GM18498 (cell line): ENCODE data around the gene UBL5.
"Not testable (repeated sequence)": the region's sequence is repeated elsewhere in the genome, so short reads cannot be mapped to it uniquely, and the experiment has no call there.

ENCODE experiments used
- ATAC-seq: cut with Tn5 transposase; IDR thresholded peaks from one replicate; pipeline ENCODE4 v1.9.1; 2021; ENCODE audit warnings: mild to moderate bottlenecking, moderate library complexity; ENCODE audit not compliant: unreplicated experiment

UBL5 gene

DNA sequence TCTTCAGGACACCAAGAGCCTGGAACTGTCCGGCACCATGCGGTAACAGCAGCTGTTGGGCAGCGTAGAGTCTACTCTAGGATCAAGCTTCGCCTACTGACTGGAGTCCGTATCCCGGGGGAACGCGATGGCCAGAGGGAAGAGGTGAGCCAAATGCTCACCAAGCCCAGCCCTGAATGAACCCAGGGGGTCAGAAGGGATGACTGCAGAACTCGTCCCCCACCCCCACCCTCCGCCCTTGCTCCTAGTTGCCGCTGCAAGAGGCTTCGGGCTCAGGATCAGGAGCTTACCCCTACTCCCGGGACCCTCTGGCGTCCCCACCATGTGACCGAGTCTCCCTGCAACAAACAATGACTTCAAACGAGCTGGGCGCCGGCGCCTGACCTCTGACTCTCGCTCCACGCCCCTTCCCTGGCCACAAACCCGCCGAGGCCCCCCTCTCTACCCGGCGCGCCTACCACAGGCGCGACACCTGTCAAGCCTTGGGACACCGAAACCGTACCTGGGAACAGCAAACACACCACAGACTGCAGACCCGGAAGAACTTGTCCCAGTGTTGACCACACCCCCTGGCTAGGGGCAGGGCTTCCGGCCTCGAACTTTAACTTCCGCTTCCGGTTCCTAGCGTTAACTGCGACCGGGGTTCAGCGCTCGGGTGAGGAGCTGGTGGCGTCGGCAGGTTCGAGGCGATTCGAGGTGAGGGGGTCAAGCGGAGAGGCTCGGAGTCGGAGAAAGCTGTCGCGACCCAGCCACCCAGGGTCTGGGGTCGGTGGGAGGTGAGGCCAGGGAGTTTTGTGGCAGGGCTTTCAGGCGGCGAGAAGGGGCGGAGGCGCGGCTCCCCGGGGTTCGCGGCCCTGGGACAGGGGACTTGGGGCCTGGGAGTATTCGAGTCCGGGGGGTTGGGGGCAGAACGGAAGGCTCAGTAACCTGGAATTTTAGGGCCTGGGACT lies at the start of gene UBL5:
TSS of gene UBL5 (plus strand) at position 630 of the 950 bp plus-strand sequence. CDS start 420 bp downstream, outside the sequence.
- ATAC-seq: peak; percentile 89

- no peak for ATAC-seq
Measured at GRCh38 chr19:9782338-9782737, 45.4 kb upstream of the UBL5 start.

GRCh38 chr19:9784163-9784496 lies 43.6 kb upstream of the UBL5 start:
- ATAC-seq: not testable (repeated sequence)

DNA sequence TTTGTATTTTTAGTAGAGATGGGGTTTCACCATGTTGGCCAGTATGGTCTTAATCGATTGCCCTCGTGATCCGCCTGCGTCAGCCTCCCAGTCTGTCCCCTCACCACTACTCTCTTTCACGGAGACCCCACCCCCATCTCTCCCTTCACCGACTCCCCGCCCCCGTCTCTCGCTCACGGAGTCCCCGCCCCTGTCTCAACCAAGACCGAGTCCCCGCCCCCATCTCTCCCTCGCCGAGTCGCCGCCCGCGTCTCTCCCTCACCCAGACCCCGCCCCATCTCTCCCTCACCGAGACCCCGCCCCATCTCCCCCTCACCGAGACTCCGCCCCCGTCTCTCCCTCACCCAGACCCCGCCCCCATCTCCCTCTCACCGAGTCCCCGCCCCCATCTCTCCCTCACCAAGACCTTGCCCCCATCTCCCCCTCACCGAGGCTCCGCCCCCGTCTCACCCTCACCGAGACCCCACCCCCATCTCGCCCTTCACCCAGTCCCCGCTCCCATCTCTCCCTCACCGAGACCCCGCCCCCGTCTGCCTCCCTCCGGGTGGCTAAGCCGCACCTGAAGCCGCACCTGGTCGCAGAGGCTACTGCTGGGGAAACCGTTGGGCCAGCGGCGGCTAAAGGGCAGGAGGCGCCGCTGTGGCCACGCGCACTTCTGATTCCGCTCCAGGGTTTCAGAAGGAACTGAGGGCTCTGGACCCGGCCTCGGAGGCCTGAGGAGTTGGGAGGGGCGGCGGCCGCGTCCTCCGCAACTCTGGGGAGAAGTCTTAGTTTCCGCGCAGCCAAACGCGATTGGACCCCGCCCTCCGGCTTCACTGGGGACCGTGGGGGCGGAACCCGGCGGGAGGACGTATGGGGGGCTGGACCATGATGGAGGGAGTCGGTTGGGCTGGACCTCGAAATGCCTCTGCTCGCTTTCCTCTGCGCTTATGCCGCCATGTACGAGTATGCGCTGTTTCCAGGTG lies 42.1 kb upstream of the UBL5 start:
- ATAC-seq: peak; percentile 69

GRCh38 chr19:9786342-9786741 lies 41.4 kb upstream of the UBL5 start:
- no peak for ATAC-seq

- ATAC-seq: no peak
Measured at GRCh38 chr19:9786819-9787218, 40.9 kb upstream of the UBL5 start.

DNA sequence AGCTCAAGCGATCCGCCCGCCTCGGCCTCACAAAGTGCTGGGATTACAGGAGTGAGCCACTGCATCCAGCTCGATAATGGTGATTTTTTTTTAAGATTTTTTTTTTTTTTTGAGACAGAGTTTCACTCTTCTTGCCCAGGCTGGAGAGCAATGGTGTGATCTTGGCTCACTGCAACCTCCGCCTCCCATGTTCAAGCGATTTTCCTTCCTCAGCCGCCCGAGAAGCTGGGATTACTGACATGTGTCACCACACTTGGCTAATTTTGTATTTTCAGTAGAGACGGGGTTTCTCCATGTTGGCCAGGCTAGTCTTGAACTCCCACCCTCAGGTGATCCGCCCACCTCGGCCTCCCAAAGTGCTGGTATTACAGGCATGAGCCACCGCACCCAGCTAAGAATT lies 39.1 kb upstream of the UBL5 start:
- not testable (repeated sequence) for ATAC-seq

GRCh38 chr19:9789066-9789465 lies 38.7 kb upstream of the UBL5 start:
- ATAC-seq: no peak

GRCh38 chr19:9789579-9789978 lies 38.1 kb upstream of the UBL5 start:
- not testable (repeated sequence) for ATAC-seq

GRCh38 chr19:9791073-9791367 lies 36.7 kb upstream of the UBL5 start:
- ATAC-seq: not testable (repeated sequence)

- peak; percentile 47 for ATAC-seq
Measured at GRCh38 chr19:9791552-9792205, 36.0 kb upstream of the UBL5 start.

DNA sequence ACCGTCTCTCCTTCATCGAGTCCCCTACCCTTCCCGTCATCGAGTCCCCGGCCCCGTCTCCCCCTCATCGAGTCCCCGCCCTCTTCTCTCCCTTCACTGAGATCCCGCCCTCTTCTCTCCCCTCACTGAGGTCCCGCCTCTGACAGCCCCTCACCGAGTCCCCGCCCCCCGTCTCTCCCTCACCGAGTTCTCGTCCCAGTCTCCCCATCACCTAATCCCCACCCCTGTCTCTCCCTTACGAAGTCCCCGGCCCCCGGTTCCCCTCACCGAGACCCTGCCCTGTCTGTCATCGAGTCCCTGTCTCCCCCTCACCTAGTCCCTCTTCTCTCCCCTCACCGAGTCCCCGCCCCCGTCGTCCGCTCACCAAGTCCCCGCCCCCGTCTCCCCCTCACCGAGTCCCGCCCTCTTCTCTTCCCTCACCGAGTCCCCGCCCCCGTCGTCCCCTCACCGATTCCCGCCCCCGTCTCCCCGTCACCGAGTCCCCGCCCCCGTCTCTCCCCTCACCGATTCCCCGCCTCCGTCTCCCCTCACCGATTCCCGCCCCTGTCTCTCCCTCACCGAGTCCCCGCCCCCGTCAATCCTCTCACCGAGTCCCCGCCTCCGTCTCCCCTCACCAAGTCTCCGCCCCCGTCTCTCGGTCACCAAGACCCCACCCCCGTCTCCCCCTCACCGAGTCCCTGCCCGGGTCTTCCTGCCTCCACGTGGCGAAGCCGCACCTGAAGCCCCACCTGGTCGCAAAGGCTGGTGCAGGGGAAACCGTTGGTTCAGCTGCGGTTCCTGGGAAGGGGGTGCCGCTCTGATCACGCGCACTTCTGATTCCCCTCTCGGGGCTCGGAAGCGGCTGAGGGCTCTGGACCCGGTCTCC lies 35.3 kb upstream of the UBL5 start:
- peak; percentile 50 for ATAC-seq

DNA sequence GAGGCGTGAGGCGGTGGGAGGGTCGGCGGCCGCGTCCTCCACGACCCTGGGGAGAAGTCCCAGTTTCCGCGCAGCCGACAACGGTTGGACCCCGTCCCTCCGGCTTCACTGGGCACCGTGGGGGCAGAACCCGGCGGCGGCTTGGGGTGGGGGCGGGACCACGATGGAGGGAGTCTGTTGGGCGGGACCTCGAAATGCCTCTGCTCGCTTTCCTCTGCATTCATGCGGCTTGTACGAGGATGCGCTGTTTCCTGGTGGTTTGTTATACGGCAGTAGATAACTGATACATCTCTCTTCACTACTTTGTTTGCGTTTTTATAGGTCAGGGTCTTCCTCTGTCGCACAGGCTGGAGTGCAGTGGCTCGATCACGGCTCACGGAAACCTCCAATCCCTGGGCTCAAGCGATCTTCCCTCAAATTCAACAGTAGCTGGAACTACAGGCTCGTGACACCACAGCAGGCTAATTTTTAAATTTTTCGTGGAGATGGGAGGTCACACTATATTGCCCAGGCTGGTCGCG lies 34.6 kb upstream of the UBL5 start:
- peak; percentile 12 for ATAC-seq

DNA sequence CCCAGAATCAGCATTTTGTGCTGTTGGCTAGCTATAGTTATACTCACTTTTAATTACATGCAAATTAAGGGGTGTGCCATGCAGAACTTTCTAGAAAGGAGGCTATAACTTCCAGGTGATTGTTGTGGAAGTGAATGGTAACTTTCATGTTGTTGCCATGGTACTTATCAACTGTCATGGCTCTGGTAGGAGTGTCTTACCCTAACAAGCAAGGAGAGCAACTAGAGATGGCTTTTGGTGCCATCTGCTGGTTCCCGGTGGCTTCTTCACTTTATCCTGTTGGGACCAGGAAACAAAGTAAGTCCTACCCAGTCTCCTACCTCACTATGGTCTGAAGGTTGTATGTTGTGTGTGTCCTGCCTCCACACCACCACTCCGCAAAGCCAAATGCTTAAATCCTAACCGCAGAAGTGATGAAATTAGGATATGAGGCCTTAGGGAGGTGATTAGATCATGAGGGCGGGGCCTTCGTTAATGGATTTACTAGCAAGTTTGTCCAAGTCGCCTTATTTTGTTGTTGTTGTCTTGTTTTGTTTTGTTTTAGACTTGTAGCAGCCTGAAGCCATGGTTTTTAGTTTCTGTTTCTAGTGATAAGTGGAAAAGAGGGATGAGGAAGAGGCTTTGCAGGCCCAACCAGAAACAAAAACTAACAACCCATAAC lies 31.5 kb upstream of the UBL5 start:
- peak; percentile 53 for ATAC-seq

- ATAC-seq: no peak
Measured at GRCh38 chr19:9797871-9798270, 29.8 kb upstream of the UBL5 start.

GRCh38 chr19:9799162-9799561 lies 28.6 kb upstream of the UBL5 start:
- no peak for ATAC-seq

- ATAC-seq: no peak
Measured at GRCh38 chr19:9801976-9802375, 25.7 kb upstream of the UBL5 start.

- no peak for ATAC-seq
Measured at GRCh38 chr19:9806803-9807202, 20.9 kb upstream of the UBL5 start.
